GM19099 (cell line): ENCODE measurements around the gene CEACAM1.

Experiments used
- POLR2A ChIP-seq: IDR thresholded peaks from 3 replicates; pipeline ENCODE4 v1.6.1; 2011; ENCODE audit warnings: low read depth; ENCODE audit not compliant: insufficient read length; ENCODE audit errors: extremely low read depth

CEACAM1 gene

DNA sequence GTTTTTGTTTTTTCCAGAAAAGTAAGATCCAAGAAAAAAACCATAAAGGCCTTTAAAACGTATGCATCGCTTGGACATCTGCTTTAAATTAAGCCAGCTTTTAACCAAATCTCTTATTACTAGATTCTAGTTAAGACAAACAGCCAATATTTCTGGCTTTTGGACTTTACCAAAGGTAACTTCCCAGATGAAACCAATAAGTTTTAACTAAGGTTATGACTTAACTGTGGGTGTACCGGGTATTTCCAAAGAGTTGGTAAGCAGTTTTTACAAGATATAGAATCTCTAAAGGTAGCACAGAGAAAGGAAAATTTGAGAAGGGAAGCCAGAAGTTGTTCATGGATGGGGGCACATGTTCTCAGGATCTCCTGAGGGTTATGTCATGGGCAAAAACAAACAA lies 34.0 kb downstream of the CEACAM1 start:
- TF ChIP-seq POLR2A = no peak

DNA sequence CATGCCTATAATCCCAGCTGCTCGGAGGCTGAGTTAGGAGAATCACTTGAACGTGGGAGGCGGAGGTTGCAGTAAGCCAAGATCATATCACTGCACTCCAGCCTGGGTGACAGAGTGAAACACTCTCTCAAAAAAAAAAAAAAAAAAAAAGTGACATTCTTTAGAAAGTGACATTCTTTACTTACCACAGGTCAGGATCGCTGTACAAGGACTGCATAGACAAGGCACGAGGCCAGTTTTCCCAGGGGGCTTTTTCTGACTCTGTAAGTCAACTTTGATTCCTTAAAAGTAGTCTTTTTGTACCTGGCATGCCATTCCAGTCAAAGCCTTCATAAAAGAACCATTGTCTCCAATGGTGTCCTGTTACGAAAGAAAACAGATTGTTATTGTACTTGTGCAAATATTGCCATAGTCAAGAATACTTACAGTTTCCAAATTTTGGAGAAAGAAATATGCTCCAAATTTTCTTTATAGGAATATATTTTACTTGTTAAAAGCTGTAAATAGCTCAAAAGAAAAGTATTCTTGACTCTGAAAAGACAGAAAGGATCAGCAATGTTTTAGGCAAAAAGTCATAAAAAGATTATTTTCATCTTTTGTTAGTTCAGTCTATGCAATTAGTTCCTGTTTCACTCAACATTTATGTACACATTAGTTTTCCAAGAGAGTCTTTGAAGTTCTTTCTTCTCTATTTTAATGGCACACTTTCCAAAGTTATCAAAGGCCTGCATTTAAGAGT lies 39.3 kb downstream of the CEACAM1 start:
- no peak for TF ChIP-seq POLR2A

DNA sequence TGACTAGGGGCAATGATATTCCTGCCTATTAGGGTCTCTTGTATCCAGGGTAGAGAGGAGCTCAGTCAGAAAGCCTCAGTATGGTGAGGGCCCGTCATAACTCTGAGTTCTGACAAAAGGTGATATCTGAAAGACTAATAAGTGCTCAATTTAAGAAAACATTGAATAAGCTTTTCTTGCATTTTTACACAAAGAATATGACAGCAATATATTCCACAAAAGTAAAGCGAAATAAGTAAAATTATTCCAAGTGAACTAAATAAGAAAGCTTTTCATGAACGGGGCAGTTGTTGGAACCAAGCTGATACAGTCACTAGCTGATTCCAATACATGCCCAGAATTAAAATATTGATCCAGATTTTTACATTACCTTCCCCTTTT lies 40.5 kb downstream of the CEACAM1 start:
- no peak for TF ChIP-seq POLR2A

DNA sequence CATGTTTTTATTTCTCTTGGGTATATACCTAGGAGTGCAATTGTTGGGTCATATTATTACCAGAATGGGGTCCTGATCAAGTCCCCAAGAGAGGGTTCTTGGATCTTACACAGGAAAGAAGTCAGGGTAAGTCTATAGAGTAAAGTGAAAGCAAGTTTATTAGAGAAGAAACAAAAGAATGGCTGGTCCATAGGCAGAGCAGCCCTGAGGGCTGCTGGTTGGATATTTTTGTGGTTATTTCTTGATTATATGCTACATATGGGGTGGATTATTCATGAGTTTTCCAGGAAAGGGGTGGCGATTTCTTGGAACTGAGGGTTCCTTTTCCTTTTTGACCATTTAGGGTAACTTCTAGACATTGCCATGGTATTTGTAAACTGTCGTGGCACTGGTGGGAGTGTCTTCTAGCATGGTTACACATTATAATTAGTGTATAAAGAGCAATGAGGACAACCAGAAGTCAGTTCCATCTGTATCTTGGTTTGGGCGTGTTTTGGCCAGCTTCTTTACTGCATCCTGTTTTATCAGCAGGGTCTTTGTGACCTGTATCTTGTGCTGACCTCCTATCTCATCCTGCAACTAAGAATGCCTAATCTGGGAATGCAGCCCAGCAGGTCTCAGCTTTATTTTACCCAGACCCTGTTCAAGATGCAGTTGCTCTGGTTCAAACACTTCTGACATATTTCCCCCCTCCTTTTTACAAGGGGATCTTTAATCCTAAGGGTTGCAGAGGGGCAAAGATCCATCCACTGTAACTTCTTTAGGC lies 41.1 kb downstream of the CEACAM1 start:
- TF ChIP-seq POLR2A = no peak

DNA sequence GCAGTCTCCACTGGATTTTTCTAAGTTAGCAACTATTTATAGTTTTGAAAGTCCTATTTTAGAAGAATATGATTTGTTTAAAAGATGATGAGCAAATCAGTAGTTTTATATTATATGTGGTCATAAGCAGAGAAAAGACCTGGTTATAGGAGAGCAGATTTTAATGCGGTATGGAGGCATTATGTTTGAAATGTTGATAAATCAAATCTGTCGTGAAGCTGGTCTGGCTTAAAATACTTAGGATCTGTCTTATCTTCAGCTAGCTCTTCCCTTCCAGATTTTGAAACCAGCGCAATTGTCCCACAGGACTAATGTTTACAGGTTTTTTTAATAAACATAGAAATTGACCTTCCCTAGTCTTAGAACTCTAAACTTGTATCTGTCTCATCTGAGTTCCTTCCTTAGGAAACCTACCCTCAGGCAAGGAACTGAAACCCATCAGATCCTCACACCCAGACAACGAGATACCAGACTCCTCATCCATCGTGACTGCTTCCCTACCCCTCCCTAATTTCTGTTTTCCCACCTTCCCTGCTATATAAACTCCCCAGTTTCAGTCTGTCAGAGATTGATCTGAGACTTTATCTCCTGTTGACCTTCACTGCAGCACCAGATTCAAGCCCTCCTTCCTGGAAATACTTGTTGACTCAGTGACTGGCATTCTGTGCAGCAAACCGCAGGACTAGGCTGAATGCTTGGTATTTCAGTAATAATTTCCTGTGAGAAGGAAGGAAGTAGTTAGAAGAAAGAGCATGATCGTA lies 47.8 kb downstream of the CEACAM1 start:
- TF ChIP-seq POLR2A = no peak

DNA sequence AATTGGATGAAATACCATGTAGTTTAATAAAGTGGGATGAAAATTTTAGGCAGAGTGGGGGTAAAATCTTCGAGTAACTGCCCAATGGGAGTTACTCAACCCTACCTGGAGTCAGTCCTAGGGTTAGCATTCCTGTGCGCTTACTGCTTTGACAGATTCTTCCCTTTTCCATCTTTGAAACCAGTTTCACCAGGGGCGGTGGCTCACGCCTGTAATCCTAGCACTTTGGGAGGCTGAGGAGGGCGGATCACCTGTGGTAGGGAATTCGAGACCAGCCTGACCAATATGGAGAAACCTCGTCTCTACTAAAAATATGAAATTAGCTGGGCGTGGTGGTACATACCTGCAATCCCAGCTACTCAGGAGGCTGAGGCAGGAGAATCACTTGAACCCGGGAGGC lies 48.5 kb downstream of the CEACAM1 start:
- no peak for TF ChIP-seq POLR2A

DNA sequence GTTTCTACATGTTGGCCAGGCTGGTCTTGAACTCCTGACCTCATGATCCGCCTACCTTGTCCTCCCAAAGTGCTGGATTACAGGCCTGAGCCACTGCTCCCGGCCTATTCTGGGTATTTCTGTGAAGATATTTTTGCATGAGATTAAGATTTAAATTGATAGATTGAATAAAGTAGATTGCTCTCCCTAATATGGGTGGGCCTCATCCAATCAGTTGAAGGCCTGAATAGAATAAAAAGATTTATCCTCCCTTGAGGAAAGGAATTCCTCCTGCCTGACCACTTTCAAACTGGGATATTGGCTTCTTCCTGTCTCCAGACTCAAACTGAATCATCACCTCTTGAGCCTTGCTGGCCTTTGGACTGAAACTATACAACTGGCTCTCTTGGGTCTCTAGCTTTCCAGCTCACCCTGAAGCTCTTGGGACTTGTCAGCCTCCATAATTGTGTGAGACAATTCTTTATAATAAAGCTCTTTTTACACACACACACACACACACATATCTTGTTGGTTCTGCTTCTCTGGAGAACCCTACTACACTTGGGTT lies 49.4 kb downstream of the CEACAM1 start:
- no peak for TF ChIP-seq POLR2A

DNA sequence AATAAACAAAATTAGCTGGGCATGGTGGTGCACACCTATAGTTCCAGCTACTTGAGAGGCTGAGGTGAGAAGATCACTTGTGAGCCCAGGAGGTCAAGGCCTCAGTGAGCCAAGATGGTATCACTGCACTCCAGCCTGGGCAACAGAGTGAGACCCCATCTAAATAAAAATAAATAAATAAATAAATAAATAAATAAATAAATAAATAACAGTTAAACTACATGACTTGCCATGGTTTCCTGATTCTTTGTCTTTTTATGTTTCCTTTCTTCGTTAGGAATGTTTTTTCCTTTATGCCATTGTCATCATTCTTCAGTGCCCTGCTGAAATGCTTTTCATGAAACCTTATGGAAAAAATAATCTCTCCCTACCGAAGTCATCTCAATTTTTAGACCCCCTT lies 50.3 kb downstream of the CEACAM1 start:
- TF ChIP-seq POLR2A = no peak

DNA sequence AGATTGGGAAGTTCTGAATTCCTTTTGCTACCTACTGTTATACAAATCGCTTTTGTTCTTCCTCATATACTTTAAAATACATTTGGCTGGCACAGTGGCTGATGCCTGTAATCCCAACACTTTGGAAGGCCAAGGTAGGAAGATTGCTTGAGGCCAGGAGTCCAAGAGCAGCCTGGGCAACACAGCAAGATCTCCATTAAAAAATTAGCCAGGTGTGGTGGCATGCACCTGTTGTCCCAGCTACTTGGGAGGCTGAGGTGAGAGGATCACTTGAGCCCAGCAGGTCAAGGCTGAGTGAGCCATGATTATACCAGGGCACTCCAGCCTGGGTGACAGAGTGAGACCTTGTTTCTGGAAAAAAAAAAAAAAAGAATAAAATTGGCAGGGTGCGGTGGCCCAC lies 51.2 kb downstream of the CEACAM1 start:
- no peak for TF ChIP-seq POLR2A

DNA sequence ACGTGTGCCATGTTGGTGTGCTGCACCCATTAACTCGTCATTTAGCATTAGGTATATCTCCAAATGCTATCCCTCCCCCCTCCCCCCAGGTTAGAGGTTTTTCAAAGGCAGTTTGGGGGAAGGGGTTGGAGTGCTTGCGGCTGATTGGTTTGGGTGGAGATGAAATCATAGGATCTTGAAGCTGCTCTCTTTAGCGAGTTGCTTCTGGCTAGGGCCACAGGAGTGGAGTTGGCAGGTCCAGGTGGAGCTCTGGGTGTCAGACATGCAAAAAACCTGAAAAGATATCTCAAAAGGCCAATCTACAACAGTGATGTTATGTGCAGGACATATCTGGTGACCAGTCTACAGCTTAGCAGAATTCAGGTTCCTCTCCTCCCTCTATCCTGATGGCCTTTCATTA lies 52.9 kb downstream of the CEACAM1 start:
- TF ChIP-seq POLR2A = no peak

DNA sequence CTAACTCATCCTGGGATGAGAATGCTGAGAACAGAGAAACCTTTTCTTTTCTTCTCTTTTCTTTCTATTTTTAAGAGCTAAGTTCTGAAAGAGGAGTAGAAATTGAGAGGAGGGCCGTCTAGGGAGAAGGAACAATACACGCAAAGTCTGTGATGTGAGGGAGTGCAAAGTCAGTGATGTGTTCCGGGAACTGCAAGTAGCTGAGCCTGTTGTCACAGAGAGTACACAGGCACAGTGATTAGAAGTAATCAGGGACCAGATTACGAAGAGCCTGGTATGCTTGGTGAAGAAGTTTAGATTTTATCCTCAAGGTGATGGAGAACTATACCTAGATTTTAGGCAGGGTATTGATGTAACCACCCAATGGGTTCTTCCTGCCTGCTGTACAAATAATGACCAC lies 53.5 kb downstream of the CEACAM1 start:
- no peak for TF ChIP-seq POLR2A

DNA sequence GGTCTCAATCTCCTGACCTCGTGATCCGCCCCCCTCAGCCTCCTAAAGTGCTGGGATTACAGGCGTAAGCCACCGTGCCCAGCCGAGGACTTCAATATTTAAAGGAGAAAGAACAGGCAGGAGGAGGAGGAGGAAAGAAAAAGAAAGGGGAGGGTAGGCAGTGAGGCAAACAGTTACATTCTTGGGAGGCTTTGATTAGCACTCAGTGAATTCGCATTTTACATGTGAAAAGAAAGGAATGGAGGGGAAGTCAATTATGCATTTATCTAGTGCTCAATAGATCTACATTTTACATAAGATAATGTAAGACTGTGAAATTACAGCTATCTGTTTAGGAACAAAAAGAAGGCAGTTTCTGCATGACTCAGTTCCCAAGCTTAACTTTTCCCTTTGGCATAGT lies 54.6 kb downstream of the CEACAM1 start:
- TF ChIP-seq POLR2A = no peak

DNA sequence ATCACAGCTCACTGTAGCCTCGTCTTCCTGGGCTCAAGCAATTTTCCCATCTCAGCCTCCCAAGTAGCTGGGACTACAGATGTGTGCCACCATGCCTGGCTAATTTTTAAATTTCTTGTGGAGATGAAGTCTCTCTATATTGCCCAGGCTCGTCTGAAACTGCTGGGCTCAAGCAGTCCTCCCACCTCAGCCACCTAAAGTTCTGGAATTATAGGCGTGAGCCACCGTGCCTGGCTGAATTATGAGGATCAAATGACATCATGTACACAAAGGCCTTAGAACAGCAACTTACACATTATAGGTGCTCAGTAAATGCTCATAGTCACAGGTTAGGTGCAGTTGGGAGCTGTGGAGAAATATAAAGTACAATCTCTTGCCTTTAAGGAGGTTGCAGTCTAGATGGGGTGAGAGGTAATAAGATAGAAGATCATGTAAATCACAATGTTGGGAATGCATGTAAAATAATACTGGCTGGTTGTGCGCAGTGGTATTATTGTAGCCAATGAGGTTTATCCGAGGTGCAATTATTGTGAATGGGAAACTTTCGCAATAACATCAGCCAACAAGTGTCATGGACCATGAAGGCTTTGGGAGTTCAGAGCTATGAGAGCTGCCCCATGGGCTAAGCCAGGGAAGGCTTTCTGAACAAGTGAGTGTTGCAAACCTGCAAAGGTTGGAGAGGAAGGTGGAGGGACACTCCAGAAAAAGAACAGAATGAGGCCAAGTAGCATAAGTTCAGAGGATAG lies 55.7 kb downstream of the CEACAM1 start:
- TF ChIP-seq POLR2A = no peak

DNA sequence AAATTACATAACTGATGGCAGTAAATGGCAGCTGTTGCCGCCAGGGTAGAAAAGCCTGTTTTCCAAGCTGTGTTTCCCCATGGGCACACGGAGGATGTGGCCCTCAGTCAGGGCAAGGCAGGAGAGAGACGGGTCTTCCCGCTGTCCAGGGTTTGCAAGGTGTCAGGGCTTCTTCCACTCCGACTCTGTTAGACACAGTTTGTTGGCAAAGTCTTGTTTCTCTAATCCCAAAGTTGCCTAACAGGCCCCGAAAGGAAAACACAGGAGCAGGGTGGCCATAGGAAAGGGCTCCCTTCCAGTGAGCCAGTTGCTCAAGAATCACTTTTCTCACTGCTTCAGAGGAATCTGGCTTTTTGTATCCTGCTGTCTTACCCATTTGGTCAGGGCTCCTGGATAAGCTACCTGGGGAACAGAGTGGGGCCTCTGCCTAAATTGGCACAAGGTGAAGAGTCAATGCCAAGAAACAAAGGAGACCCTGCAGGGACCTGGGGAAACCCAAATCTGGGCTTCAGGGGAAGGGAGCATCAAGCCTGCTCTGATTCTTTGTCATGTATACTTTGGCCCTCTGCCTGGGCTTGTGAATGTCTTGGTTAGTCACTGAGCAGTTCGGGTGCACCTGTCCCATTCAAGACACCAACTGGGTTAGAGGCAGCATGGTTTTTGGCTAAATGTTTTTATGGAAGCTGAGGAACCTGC lies 56.6 kb downstream of the CEACAM1 start:
- no peak for TF ChIP-seq POLR2A

DNA sequence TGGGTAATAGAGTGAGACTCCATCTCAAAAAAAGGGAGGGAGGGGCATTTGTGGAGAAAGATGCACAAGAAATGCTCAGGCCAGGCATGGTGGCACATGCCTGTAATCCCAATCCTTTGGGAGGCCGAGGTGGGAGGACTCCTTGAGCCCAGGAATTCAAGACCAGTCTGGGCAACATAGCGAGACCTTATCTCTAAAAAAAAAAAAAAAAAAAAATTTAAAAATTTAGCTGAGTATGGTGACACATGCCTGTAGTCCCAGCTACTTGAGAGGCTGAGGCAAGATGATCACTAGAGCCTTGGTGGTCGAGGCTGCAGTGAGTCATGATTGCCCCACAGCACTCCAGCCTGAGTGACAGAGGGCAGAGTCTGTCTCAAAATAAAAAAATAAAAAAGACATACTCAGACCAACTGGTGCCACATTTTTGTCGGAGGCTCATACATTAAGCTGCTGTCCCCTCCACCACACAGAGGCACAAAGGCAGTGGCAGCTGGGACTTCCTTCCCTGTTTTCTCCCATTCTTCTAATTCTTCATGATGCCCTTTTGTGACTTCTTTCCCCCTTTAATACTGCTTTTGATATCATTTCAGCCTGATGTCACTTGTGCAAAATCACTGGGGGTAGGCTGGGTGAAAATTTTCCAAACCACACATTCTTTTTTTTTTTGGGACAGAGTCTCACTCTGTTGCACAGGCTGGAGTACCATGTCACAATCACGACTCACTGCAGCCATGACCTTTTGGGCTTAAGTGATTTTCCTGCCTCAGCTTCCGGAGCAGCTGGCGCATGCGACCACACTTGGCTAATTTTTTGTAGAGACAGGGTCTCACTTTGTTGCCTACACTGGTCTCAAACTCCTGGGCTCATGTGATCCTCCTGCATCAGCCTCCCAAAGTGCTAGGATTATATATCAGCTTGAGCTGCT lies 58.7 kb downstream of the CEACAM1 start:
- TF ChIP-seq POLR2A = no peak
